NCI-H510A (cell line): ENCODE data around the gene M6PR.
"Not testable (repeated sequence)": the region's sequence is repeated elsewhere in the genome, so short reads cannot be mapped to it uniquely, and the experiment has no call there.

Source experiments
- DNase-seq: peaks from one replicate; lab custom pipeline; 2025; lab: John Stamatoyannopoulos, UW

M6PR gene

DNA sequence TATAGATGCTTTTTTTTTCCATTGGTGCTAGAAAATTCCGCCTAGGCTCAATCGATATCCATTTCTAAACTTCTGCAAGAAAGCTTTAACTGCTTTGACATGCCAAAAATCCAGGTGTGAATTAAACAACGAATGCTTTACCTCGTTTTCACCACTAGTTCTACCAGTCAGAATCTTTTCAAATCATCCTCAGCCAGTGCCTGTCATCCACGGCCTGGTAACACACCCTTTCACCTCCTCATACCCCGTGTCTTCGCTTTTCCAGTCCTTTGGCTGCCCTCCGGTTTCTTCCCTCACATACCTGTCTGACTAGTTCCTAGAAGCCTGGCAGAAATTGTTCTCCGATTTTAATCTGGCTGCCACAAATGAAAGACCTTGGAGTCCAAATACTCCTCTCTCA, 36.5 kb downstream of the M6PR start:
- DNase-seq = peak; percentile 32

DNA sequence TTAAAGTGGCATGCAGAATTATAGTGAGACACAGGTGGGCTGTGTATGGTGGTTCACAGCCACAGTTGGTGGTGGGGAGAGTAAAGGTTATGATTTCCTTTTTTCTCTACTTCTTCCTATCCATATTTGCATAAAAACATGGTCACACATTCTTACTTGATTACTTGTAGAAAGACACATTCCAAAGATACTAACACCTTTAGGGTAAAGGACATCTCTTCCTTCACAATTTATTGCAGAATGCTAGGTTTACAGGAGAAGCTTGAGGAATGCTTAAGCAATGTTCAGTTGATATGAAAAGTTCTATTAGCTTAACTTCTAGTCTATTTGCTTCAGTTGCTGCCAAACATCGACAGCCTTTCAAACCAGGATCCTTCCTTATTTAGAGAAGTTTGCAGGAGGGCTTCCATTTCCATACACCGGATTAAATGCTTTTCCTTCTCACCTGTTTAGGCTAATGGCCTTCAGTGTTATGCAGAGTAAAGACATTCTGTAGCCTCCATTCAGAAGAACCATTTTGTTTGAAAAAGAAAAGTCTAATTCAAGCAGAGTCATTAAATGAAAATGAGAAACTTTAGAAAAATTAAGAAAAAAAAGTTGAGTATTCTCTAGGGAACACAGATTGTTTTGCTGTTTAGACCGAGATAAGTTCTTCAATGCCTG, 37.7 kb downstream of the M6PR start:
- DNase-seq = no peak

DNA sequence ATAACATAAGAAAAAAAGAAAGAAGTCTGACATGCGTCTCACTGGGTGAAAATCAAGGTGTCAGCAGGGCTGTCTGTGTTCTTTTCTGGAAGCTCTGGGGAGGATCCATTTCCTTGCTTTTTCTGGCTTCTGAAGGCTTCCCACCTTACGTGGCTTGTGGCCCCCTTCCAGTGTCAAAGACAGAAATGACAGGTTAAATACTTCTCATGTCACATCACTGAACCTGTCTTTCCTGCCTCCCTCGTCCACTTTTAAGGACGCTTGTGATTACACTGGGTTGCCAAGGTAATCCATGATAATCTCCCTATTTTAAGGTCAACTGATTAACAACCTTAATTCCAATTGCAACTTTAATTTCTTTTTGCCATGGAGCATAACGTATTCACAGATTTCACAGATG, 39.7 kb downstream of the M6PR start:
- DNase-seq = no peak

DNA sequence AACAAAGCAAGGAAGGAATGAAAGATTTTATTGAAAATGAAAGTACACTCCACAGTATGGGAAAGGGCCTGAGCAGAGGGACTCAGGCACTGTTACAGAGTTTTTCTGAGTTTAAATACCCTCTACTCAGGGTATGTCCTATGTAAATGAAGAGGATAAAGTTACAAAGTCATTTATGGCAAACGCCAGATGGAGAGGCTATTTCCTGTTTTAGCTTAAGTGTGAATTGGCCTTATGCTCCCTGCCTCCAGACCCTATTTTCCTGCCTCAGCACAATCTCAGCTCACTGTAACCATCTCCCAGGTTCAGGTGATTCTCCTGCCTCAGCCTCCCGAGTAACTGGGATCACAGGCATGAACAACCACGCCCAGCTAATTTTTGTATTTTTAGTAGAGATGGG, 41.9 kb downstream of the M6PR start:
- no peak for DNase-seq

DNA sequence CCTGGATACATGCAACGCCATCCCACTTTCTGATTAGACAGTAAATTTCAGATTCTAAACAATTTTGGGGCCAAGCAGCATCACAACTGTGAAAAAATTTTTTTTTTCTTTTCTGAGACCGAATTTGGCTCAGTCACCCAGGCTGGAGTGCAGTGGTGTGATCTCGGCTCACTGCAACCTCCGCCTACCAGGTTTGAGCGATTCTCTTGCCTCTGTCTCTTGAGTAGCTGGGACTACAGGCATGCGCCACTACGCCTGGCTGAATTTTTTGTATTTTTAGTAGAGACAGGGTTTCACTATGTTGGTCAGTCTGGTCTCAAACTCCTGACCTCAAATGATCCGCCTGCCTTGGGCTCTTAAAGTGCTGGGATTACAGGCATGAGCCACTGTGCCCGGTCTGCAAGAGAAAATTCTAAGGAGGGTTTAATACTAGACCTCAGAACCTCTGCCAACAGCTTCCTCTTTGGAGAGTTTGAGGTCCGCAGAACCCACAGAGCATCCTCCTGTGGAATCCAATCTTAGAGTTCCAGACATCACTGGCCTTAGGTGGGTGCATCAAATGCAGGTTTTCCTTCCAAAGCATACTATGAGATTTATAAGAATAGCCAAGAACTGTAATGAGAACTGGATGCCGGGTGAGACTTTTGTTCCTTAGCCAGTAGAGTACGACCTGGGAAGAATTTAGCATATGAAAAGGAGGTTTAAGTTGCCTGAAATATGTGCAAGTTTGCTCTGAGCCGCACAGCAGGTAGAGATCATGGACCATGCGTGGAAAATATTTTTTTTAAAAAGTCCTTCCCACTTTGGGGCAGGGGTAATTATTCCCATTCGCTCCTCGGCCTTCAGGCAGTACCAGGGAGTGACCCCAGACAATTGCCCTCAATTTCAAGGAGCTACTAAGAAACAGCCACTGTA, 42.9 kb downstream of the M6PR start:
- no peak for DNase-seq

DNA sequence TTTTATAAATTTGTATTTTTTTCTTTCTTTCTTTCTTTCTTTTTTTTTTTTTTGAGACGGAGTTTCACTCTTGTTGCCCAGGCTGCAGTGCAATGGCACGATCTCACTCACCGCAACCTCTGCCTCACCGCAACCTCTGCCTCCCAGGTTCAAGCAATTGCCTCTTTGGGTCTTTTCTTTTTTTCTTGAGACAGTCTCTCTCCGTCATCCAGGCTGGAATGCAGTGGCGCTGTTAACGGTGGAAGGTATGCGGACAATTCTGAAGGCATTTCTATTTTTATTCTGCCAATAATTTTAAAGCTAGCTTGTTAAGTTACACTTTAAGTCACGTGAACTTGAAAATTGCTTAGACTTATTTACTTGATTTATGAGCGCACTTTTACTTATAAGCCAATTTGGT, 43.9 kb downstream of the M6PR start:
- DNase-seq = no peak

DNA sequence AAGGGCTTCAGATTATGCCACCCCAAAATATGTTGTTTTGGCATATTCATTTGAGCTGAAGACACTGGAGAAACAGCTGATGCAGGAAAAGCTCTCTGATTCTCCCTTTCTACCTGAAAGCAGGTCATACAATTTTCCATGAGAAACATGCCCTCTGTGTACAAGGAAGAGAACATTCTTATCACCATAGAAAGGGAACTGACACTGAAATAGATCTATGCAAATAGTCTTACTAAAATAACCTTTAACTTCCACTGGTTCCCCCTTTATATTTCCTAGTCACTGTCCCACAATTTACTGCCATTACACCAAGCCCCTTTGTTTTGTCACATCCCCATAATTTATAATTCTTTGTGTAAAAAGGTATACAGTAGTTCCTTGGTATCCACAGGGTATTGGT, 44.8 kb downstream of the M6PR start:
- DNase-seq = no peak

DNA sequence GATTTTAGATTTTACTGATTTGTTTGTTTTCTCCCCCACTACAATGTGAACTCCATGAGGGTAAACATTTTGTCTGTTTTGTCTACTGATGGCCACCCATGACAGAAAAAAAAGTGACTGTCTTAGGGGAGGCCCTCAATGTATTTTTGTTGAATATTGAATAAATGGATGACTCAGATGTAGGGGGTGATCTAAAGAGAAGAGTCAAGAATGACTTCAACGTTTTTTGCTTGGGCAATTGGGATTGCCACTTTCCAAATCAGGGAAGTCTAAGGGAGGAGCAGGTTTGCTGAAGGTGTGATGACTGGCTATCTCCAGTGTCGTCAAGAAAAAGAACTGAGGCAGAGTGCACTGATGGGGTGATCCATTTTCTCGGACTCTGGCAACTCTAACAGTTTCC, 45.8 kb downstream of the M6PR start:
- DNase-seq = no peak

DNA sequence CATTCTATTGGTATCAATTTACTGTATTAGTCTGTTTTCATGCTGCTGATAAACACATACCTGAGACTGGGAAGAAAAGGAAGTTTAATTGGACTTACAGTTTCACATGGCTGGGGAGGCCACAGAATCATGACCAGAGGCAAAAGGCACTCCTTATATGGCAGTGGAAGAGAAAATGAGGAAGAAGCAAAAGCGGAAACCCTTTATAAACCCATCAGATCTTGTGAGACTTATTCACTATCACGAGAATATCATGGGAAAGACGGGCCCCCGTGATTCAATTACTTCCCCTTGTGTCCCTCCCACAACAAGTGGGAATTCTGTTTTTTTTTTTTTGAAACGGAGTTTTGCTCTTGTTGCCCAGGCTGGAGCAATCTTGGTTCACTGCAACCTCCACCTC, 46.7 kb downstream of the M6PR start:
- DNase-seq = not testable (repeated sequence)

DNA sequence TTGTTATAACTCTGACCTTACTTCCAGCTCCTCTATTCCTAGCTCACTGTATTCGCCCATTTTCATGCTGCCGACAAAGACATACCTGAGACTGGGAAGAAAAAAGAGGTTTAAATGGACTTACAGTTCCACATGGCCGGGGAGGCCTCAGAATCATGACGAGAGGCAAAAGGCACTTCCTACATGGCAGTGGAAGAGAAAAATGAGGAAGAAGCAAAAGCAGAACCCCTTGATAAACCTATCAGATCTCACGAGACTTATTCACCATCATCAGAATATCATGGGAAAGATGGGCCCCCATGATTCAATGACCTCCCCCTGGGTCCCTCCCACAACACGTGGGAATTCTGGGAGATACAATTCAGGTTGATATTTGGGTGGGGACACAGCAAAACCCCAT, 49.6 kb downstream of the M6PR start:
- no peak for DNase-seq

DNA sequence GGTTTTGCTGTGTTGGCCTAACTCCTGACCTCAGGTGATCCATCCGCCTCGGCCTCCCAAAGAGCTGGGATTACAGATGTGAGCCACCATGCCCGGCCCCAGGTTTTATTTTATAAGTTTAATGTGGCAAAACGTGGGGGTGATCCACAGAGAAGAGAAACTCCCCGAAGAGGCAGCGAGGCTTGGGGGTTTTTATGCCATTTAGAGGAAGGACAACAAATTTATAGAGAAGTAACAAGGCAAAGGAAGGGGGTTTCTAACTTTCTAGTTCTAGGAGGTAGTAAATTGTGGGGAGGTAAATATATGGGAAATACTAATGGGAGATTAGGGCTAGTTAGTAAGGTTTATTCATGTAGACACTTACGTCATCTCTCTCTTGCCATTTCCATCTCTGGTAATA, 52.4 kb downstream of the M6PR start:
- DNase-seq = no peak

DNA sequence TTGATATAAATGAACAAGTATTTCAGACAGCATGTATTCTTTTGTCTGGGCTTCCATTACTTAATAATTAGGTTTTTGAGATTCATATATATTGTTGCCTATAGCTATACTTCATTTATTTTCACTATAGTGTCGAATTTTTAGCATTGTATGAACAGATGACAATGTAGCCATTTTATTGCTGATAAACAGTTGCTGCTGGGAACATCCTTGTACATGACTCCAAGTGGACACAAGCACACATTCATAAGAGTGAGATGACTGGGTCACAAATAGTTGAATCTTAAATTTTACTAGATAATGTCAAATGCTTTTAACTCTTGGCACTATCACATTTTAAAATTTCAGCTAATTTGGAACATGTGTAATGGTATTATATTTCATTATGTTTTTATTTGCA, 54.5 kb downstream of the M6PR start:
- DNase-seq = no peak

DNA sequence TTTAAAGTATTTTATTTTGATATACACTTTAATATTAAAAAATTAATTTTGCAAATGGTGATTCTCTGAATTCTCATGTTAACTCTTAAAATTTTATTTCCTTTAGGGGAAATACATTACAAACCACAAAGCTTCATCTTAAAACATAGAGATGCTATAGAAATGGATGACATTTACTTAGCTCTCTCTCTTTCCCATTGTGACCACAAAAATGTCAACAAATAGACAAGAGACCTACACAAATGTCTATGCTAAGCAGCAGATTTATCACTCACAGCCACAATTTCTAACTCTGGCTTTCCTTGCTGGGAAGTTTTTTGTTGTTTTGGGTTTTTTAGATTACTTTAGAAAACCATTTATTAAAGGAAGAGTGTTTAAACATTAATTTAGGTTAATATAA, 55.1 kb downstream of the M6PR start:
- no peak for DNase-seq

DNA sequence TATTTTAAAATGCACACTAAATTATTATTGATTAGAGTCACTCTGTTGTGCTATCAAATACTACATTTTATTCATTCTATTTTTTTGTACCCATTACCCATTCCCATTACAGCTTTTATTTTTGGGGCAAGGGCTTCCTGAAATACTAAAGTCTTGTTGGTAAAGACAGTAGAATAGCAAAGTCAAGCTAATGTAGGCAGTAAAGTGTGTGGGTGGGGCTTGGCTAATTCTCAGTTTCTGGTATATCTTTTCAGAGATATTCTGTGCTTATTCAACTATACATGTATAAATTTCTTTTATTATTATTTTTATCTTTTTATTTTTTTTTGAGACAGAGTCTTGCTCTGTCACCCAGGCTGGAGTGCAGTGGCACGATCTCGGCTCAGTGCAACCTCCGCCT, 57.5 kb downstream of the M6PR start:
- DNase-seq = no peak
